ENCODE results near the gene ACP3.

DNA sequence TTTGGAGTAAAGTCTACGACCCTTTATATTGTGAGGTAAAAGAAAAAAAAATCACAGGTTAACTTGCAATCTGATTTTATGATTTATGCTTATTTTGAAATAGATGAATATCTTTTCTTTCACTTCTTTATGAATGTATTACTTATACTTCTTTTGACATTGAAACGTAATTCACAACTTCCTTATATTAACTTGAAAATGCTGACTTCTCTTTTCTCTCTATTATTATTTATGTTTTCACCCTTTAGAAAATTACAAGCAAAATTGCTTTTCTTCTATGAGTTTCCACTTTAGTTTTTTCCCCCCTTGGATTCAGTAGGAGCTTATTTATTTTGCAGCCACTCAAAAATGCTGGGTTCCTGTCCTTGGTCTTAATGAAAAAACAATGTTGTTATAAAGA, 25.4 kb downstream of the ACP3 start:
- no peak for TF ChIP-seq POLR2A (IDR thresholded peaks at IDR 0.05)
- TF ChIP-seq, protein P1, sequence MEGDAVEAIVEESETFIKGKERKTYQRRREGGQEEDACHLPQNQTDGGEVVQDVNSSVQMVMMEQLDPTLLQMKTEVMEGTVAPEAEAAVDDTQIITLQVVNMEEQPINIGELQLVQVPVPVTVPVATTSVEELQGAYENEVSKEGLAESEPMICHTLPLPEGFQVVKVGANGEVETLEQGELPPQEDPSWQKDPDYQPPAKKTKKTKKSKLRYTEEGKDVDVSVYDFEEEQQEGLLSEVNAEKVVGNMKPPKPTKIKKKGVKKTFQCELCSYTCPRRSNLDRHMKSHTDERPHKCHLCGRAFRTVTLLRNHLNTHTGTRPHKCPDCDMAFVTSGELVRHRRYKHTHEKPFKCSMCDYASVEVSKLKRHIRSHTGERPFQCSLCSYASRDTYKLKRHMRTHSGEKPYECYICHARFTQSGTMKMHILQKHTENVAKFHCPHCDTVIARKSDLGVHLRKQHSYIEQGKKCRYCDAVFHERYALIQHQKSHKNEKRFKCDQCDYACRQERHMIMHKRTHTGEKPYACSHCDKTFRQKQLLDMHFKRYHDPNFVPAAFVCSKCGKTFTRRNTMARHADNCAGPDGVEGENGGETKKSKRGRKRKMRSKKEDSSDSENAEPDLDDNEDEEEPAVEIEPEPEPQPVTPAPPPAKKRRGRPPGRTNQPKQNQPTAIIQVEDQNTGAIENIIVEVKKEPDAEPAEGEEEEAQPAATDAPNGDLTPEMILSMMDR (IDR thresholded peaks at IDR 0.05), result no peak

All from thyroid gland (tissue), 4 donors.